Spleen (tissue), 11 donors: Measurements from ENCODE around the gene SH2D4B. TPM values are rescaled to one million over a fixed set of nuclear protein-coding genes. Genes with fewer than 3 reads are reported as not detected.
A peak's percentile ranks its signal among the peaks of the same experiment; 100 is the strongest.

Source experiments
- DNase-seq: peaks from one replicate; pipeline ENCODE4 v3.0.0-alpha.2; 2020
- H3K27ac ChIP-seq, 8 donors: fragments of 200-600 bp; sonication (generic) in 7 of 8; 1 replicate in 4 of 8; 2 replicates in 4 of 8; pipeline versions ENCODE4 v1.5.0 to v1.8.0; 2016 to 2021; ENCODE audit warnings: inconsistent platforms in 4 of 8, mild to moderate bottlenecking in 4 of 8, moderate library complexity in 1 of 8
- H3K27me3 ChIP-seq, 7 donors: fragments of 200-600 bp; sonication (generic) in 6 of 7; replicated peaks in 1 of 7; 1 replicate in 4 of 7; 2 replicates in 3 of 7; pipeline versions ENCODE4 v1.5.0 to v1.8.0; 2016 to 2021; ENCODE audit warnings: inconsistent platforms in 3 of 7, mild to moderate bottlenecking in 1 of 7
- H3K36me3 ChIP-seq, 6 donors: fragments of 200-600 bp; sonication (generic) in 5 of 6; 1 replicate in 4 of 6; 2 replicates in 2 of 6; pipeline versions ENCODE4 v1.5.0 to v1.8.0; 2016 to 2021; ENCODE audit warnings: inconsistent platforms in 2 of 6
- H3K4me1 ChIP-seq, 6 donors: fragments of 200-600 bp; sonication (generic) in 5 of 6; 1 replicate in 3 of 6; 2 replicates in 3 of 6; pipeline versions ENCODE4 v1.5.0 to v1.8.0; 2016 to 2021; ENCODE audit warnings: inconsistent platforms in 3 of 6
- H3K4me3 ChIP-seq, 8 donors: fragments of 200-600 bp; sonication (generic) in 7 of 8; 1 replicate in 4 of 8; 2 replicates in 4 of 8; pipeline versions ENCODE4 v1.5.0 to v1.8.0; 2016 to 2021; ENCODE audit warnings: inconsistent platforms in 4 of 8, mild to moderate bottlenecking in 4 of 8, moderate library complexity in 2 of 8
- H3K9me3 ChIP-seq, 8 donors: fragments of 200-600 bp; sonication (generic) in 7 of 8; 1 replicate in 4 of 8; 2 replicates in 4 of 8; pipeline versions ENCODE4 v1.5.0 to v1.8.0; 2016 to 2021; ENCODE audit warnings: inconsistent platforms in 4 of 8
- POLR2A ChIP-seq, 3 donors: fragments of 450-650 bp; IDR thresholded peaks; one replicate each; pipeline ENCODE4 v1.5.1; 2017; ENCODE audit warnings: antibody characterized with exemption in 3 of 3, mild to moderate bottlenecking in 1 of 3
- POLR2AphosphoS5 ChIP-seq, 3 donors: sonication (generic); formaldehyde crosslinking; IDR thresholded peaks; one replicate each; pipeline ENCODE4 v1.5.1; 2017; ENCODE audit warnings: antibody characterized with exemption in 3 of 3
- WGBS, 5 donors: extraction: QIAGEN DNeasy Blood & Tissue Kit in 3 of 5; methylation state at CpG; one replicate each; pipeline versions ENCODE4 v1.1.5 to v1.1.7; 2013 to 2018; 5-methylcytosine and 5-hydroxymethylcytosine counted together
- intact Hi-C: fragments of 100-400 bp; cut with DNase I; formaldehyde crosslinking; loops from one replicate; pipeline ENCODE4 v1.15.0; 2023; ENCODE audit warnings: low total_unique reads
- polyA plus RNA-seq, 3 donors: library from polyadenylated mRNA; stranded (reverse); fragments of 200-250 nt; gene quantifications; one replicate each; pipeline ENCODE4 v1.2.1, GENCODE V29; 2013
- total RNA-seq, 7 donors: library from RNA; depleted of rRNA in 3 of 7; stranded (reverse); fragments of >200 nt in 3 of 7; fragmentation: NEBNext Ultra II Directional in 4 of 7; extraction: Animal tissue kit (Norgen Biotek cat#: 25700) in 4 of 7; gene quantifications; one replicate each; pipeline versions ENCODE4 v1.1.0 to v1.2.1, GENCODE V29; 2016 to 2021
- TF ChIP-seq, protein P1 (sequence below), 11 experiments: fragments of 200-600 bp in 7 of 11; fragments of 450-650 bp in 4 of 11; sonication (generic) in 4 of 11; IDR thresholded peaks in 8 of 11; conservative IDR thresholded peaks in 3 of 11; 1 replicate in 7 of 11; 2 replicates in 4 of 11; pipeline versions ENCODE4 v1.4.0 to v1.8.0; 2016 to 2021; ENCODE audit warnings: antibody characterized with exemption in 11 of 11, inconsistent platforms in 4 of 11, mild to moderate bottlenecking in 1 of 11
- donor health status: healthy with polysubstance abuse.
- donor health status: DM: no; HTN: no; CAD: no; lungs with moderate emphysema.
- donor health status: DM: no; HTN: no; CAD: no.
- donor health status: Bipolar disorder and iron deficiency.
- donor health status: healthy.
- donor health status: DM: no; HTN: no; CAD: no.
- donor health status: DM: yes; HTN: yes; CAD: no.

The SH2D4B gene
- total and polyA plus RNA-seq, 10 donors: 0.08 to 0.46 (median 0.12) TPM; not detected in 2

GRCh38 chr10:80552151-80552646 lies 14.5 kb downstream of the SH2D4B start:
- H3K4me1 ChIP-seq: peaks cover 0 to 4% (median 0%) of the 10 kb centered on the region in 6 donors
- no peak for DNase-seq
- intact Hi-C loops: no loop called here
- H3K4me3 ChIP-seq: no peak overlapping the region
- no peaks in the 10 kb centered on the region for H3K27me3 ChIP-seq
- TF ChIP-seq POLR2A (IDR thresholded peaks at IDR 0.05) (no peak), POLR2AphosphoS5 (IDR thresholded peaks at IDR 0.05) (peak in 2 of 3 donors; percentile 74 to 82)
- no peaks in the 10 kb centered on the region for H3K36me3 ChIP-seq
- peak overlapping the region in 3 of 8 donors; percentile 3 to 56 (median 31) for H3K27ac ChIP-seq
- 39 to 73% (median 53%) methylated on average over 5 of the region's 5 CpGs for WGBS, 5 donors
- H3K9me3 ChIP-seq: no peaks in the 10 kb centered on the region

DNA sequence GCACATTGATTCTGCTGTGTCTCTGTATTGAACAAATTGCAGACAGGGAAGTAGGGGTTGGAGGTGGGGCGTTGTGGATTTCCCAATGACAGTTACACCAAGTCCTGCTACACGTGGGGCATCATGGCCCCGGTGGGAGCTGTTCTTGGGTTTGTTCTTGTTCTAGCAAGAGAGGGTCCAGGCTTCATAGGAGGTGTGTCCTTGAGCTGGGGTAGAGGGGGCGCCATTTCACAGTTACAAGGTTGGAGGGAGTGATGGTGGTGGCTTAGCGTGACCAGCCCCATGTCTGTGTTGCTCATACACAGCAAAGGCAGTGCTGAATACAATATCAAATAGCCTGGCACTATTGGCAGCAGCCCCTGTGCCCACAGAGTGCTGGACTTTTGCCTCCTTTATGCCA lies 15.7 kb downstream of the SH2D4B start:
- TF ChIP-seq POLR2AphosphoS5 (IDR thresholded peaks at IDR 0.05) (no peak), POLR2A (IDR thresholded peaks at IDR 0.05) (no peak)
- TF ChIP-seq, protein P1, sequence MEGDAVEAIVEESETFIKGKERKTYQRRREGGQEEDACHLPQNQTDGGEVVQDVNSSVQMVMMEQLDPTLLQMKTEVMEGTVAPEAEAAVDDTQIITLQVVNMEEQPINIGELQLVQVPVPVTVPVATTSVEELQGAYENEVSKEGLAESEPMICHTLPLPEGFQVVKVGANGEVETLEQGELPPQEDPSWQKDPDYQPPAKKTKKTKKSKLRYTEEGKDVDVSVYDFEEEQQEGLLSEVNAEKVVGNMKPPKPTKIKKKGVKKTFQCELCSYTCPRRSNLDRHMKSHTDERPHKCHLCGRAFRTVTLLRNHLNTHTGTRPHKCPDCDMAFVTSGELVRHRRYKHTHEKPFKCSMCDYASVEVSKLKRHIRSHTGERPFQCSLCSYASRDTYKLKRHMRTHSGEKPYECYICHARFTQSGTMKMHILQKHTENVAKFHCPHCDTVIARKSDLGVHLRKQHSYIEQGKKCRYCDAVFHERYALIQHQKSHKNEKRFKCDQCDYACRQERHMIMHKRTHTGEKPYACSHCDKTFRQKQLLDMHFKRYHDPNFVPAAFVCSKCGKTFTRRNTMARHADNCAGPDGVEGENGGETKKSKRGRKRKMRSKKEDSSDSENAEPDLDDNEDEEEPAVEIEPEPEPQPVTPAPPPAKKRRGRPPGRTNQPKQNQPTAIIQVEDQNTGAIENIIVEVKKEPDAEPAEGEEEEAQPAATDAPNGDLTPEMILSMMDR (IDR thresholded peaks at IDR 0.05 in 8 of 11, conservative IDR thresholded peaks at IDR 0.05 in 3 of 11): no peak
- WGBS, 5 donors: 66 to 90% (median 78%) methylated on average over 5 of the region's 5 CpGs
- no peak for DNase-seq
- Histone ChIP-seq H3K36me3 (no peaks in the 10 kb centered on the region), H3K27ac (no peak overlapping the region), H3K27me3 (no peaks in the 10 kb centered on the region), H3K4me3 (no peak overlapping the region), H3K9me3 (no peaks in the 10 kb centered on the region), H3K4me1 (peaks cover 0 to 4% (median 0%) of the 10 kb centered on the region in 6 donors)
- intact Hi-C loops: no loop called here

- Histone ChIP-seq H3K9me3 (no peaks in the 10 kb centered on the region), H3K27me3 (no peaks in the 10 kb centered on the region), H3K27ac (no peak overlapping the region), H3K4me1 (peaks cover 0 to 4% (median 0%) of the 10 kb centered on the region in 6 donors), H3K36me3 (no peaks in the 10 kb centered on the region), H3K4me3 (no peak overlapping the region)
- TF ChIP-seq POLR2A (IDR thresholded peaks at IDR 0.05) (no peak), POLR2AphosphoS5 (IDR thresholded peaks at IDR 0.05) (no peak)
- TF ChIP-seq, protein P1 (IDR thresholded peaks at IDR 0.05 in 8 of 11, conservative IDR thresholded peaks at IDR 0.05 in 3 of 11): no peak
- 82 to 97% (median 94%) methylated on average over 5 of the region's 5 CpGs for WGBS, 5 donors
- DNase-seq: no peak
- intact Hi-C loops: no loop called here
Observed at GRCh38 chr10:80554050-80554449, 16.3 kb downstream of the SH2D4B start.

DNA sequence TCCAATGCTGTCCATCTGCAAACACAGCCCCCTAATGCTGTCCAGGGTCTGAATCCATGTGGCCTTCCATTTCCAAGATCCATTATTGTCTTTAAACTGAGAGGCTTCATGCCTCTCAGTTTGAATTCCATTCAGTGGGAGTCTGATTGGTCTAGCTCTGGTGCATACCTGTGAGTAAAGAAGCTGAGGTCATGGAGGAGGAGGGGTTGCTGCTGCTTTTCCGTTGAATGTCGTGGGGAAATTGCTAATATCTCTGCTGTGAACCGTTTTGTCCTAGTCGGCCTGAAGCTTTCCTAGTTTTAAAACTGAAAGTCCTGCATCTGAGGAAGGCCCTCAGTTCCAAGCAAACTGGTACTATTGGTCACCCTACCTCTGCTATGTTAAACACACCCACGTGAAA lies 17.7 kb downstream of the SH2D4B start:
- DNase-seq: no peak
- TF ChIP-seq POLR2AphosphoS5 (IDR thresholded peaks at IDR 0.05) (no peak), POLR2A (IDR thresholded peaks at IDR 0.05) (no peak)
- TF ChIP-seq, protein P1 (IDR thresholded peaks at IDR 0.05 in 8 of 11, conservative IDR thresholded peaks at IDR 0.05 in 3 of 11): no peak
- Histone ChIP-seq H3K9me3 (no peaks in the 10 kb centered on the region), H3K4me3 (no peak overlapping the region), H3K4me1 (peaks cover 0 to 4% (median 0%) of the 10 kb centered on the region in 6 donors), H3K27ac (no peak overlapping the region), H3K27me3 (no peaks in the 10 kb centered on the region), H3K36me3 (no peaks in the 10 kb centered on the region)
- intact Hi-C loops: no loop called here
- WGBS, 5 donors: 66 to 80% (median 71%) methylated on average over 5 of the region's 5 CpGs

- Histone ChIP-seq H3K4me3 (no peak overlapping the region), H3K9me3 (no peaks in the 10 kb centered on the region), H3K4me1 (no peaks in the 10 kb centered on the region), H3K27me3 (no peaks in the 10 kb centered on the region), H3K27ac (no peak overlapping the region), H3K36me3 (no peaks in the 10 kb centered on the region)
- no peak for DNase-seq
- intact Hi-C loops: no loop called here
- no peak for TF ChIP-seq POLR2A (IDR thresholded peaks at IDR 0.05)
- no peak for TF ChIP-seq POLR2AphosphoS5 (IDR thresholded peaks at IDR 0.05)
- TF ChIP-seq, protein P1 (IDR thresholded peaks at IDR 0.05 in 8 of 11, conservative IDR thresholded peaks at IDR 0.05 in 3 of 11): no peak
Observed at GRCh38 chr10:80561950-80562349, 24.2 kb downstream of the SH2D4B start.
